Neural progenitor cell (in vitro differentiated cells): ENCODE results near the gene GNAQ. TPM values are rescaled to one million over a fixed set of nuclear protein-coding genes. Genes with fewer than 3 reads are reported as not detected.
A peak's percentile ranks its signal among the peaks of the same experiment; 100 is the strongest.

Source experiments
- DNase-seq: peaks from one replicate; pipeline ENCODE4 v3.0.0-alpha.2; 2016; ENCODE audit warnings: low spot score
- H2AFZ ChIP-seq: fragments of 200-600 bp; sonication (generic); replicated peaks from 2 replicates; pipeline ENCODE4 v1.6.1; 2016; ENCODE audit warnings: antibody characterized with exemption
- H3F3A ChIP-seq: fragments of 200-600 bp; sonication (generic); 2 replicates; pipeline ENCODE4 v1.6.1; 2016; ENCODE audit warnings: antibody characterized with exemption, low read depth
- H3K27ac ChIP-seq: fragments of 200-600 bp; sonication (generic); 2 replicates; pipeline ENCODE4 v1.5.1; 2016; ENCODE audit warnings: mild to moderate bottlenecking
- H3K27me3 ChIP-seq: fragments of 200-600 bp; sonication (generic); 2 replicates; pipeline ENCODE4 v1.6.1; 2016; ENCODE audit warnings: mild to moderate bottlenecking, moderate library complexity
- H3K36me3 ChIP-seq: fragments of 200-600 bp; sonication (generic); 2 replicates; pipeline ENCODE4 v1.5.1; 2016
- H3K4me1 ChIP-seq: fragments of 200-600 bp; sonication (generic); 2 replicates; pipeline ENCODE4 v1.6.1; 2016; ENCODE audit warnings: mixed run types
- H3K4me2 ChIP-seq: fragments of 200-600 bp; sonication (generic); 2 replicates; pipeline ENCODE4 v1.6.1; 2016
- H3K4me3 ChIP-seq: fragments of 200-600 bp; sonication (generic); 2 replicates; pipeline ENCODE4 v1.5.1; 2016
- H3K79me2 ChIP-seq: fragments of 200-600 bp; sonication (generic); 2 replicates; pipeline ENCODE4 v1.6.1; 2016; ENCODE audit warnings: low read depth
- H3K9ac ChIP-seq: fragments of 200-600 bp; sonication (generic); 2 replicates; pipeline ENCODE4 v1.6.1; 2016
- H3K9me3 ChIP-seq: fragments of 200-600 bp; sonication (generic); 2 replicates; pipeline ENCODE4 v1.5.1; 2016; ENCODE audit warnings: low read depth
- H4K20me1 ChIP-seq: fragments of 200-600 bp; sonication (generic); 2 replicates; pipeline ENCODE4 v1.6.1; 2016; ENCODE audit warnings: low read depth
- H3K27ac Mint-ChIP-seq: 3 replicates; pipeline ENCODE4 v1.8.0; 2021; ENCODE audit warnings: mixed read lengths
- H3K27me3 Mint-ChIP-seq: 2 replicates; pipeline ENCODE4 v1.8.0; 2022; ENCODE audit warnings: low read depth, mild to moderate bottlenecking, inconsistent platforms, moderate library complexity, mixed read lengths; ENCODE audit not compliant: insufficient read depth
- H3K36me3 Mint-ChIP-seq: 3 replicates; pipeline ENCODE4 v1.8.0; 2021; ENCODE audit warnings: mixed read lengths
- H3K4me1 Mint-ChIP-seq: 3 replicates; pipeline ENCODE4 v1.8.0; 2021; ENCODE audit warnings: mixed read lengths
- H3K4me3 Mint-ChIP-seq: 3 replicates; pipeline ENCODE4 v1.8.0; 2021; ENCODE audit warnings: mild to moderate bottlenecking, moderate library complexity, mixed read lengths
- H3K9me3 Mint-ChIP-seq: 3 replicates; pipeline ENCODE4 v1.8.0; 2020; ENCODE audit warnings: mixed read lengths
- CTCF ChIP-seq: fragments of 200-600 bp; sonication (generic); IDR thresholded peaks from 2 replicates; pipeline ENCODE4 v1.5.1; 2017; ENCODE audit warnings: antibody characterized with exemption, mild to moderate bottlenecking
- EZH2 ChIP-seq: fragments of 200-600 bp; sonication (generic); IDR thresholded peaks from 2 replicates; pipeline ENCODE4 v1.6.1; 2017; ENCODE audit warnings: antibody characterized with exemption, mild to moderate bottlenecking, moderate library complexity
- EZH2phosphoT487 ChIP-seq: fragments of 200-600 bp; sonication (generic); IDR thresholded peaks from 2 replicates; pipeline ENCODE4 v1.6.1; 2017; ENCODE audit warnings: antibody characterized with exemption
- total RNA-seq: library from RNA; depleted of rRNA; stranded (reverse); fragments of >200 nt; gene quantifications from 2 replicates; pipeline ENCODE4 v1.2.3, GENCODE V29; 2015; ENCODE audit warnings: low replicate concordance

The GNAQ gene
- total RNA-seq, 1 donor from 2014 or later, result 87.9 TPM

GRCh38 chr9:77964258-77964657, 67.4 kb downstream of the GNAQ start:
- Histone ChIP-seq H4K20me1 (peaks cover 86% of the 10 kb centered on the region), H3K36me3 (no peaks in the 10 kb centered on the region), H3K79me2 (peaks cover 100% of the 10 kb centered on the region), H3K27me3 (no peaks in the 10 kb centered on the region), H2AFZ (no peak overlapping the region), H3K4me2 (no peak overlapping the region), H3F3A (no peaks in the 10 kb centered on the region), H3K9ac (no peak overlapping the region), H3K9me3 (no peaks in the 10 kb centered on the region), H3K4me3 (no peak overlapping the region), H3K27ac (no peak overlapping the region), H3K4me1 (peaks cover 39% of the 10 kb centered on the region)
- no peak for TF ChIP-seq CTCF
- TF ChIP-seq EZH2, result no peak
- no peak overlapping the region for H3K27ac Mint-ChIP-seq
- peaks cover 30% of the 10 kb centered on the region for H3K36me3 Mint-ChIP-seq
- no peak for DNase-seq
- peaks cover 20% of the 10 kb centered on the region for H3K4me1 Mint-ChIP-seq
- no peak overlapping the region for H3K4me3 Mint-ChIP-seq
- H3K27me3 Mint-ChIP-seq, result no peaks in the 10 kb centered on the region
- H3K9me3 Mint-ChIP-seq, result peaks cover 26% of the 10 kb centered on the region

- Histone ChIP-seq H3K27ac (no peak overlapping the region), H3F3A (no peaks in the 10 kb centered on the region), H2AFZ (no peak overlapping the region), H3K9ac (no peak overlapping the region), H3K9me3 (no peaks in the 10 kb centered on the region), H3K4me2 (no peak overlapping the region), H3K4me1 (peaks cover 41% of the 10 kb centered on the region), H4K20me1 (peaks cover 81% of the 10 kb centered on the region), H3K27me3 (no peaks in the 10 kb centered on the region), H3K79me2 (peaks cover 100% of the 10 kb centered on the region), H3K36me3 (no peaks in the 10 kb centered on the region), H3K4me3 (no peak overlapping the region)
- no peaks in the 10 kb centered on the region for H3K27me3 Mint-ChIP-seq
- H3K9me3 Mint-ChIP-seq, result peaks cover 20% of the 10 kb centered on the region
- no peak for TF ChIP-seq CTCF
- no peak for TF ChIP-seq EZH2
- no peak for TF ChIP-seq EZH2phosphoT487
- peaks cover 17% of the 10 kb centered on the region for H3K36me3 Mint-ChIP-seq
- no peak for DNase-seq
- H3K27ac Mint-ChIP-seq, result peak overlapping the region; percentile 17
- H3K4me1 Mint-ChIP-seq, result peaks cover 22% of the 10 kb centered on the region
- no peak overlapping the region for H3K4me3 Mint-ChIP-seq
Observed at GRCh38 chr9:77961541-77961940, 70.1 kb downstream of the GNAQ start.

GRCh38 chr9:77960356-77961153, 71.1 kb downstream of the GNAQ start:
- Mint-ChIP-seq H3K36me3 (peaks cover 12% of the 10 kb centered on the region), H3K4me3 (no peak overlapping the region), H3K27me3 (no peaks in the 10 kb centered on the region), H3K27ac (no peak overlapping the region), H3K4me1 (peaks cover 22% of the 10 kb centered on the region), H3K9me3 (peaks cover 20% of the 10 kb centered on the region)
- TF ChIP-seq EZH2phosphoT487 (no peak), CTCF (no peak), EZH2 (no peak)
- Histone ChIP-seq H3K4me2 (peak overlapping the region; percentile 30), H3K4me3 (no peak overlapping the region), H3K79me2 (peaks cover 100% of the 10 kb centered on the region), H3K9ac (no peak overlapping the region), H2AFZ (no peak overlapping the region), H4K20me1 (peaks cover 72% of the 10 kb centered on the region), H3K9me3 (no peaks in the 10 kb centered on the region), H3F3A (no peaks in the 10 kb centered on the region), H3K27me3 (no peaks in the 10 kb centered on the region), H3K4me1 (peaks cover 41% of the 10 kb centered on the region), H3K27ac (no peak overlapping the region), H3K36me3 (no peaks in the 10 kb centered on the region)
- peak; percentile 80 for DNase-seq
